GM21825 (cell line): ENCODE data around the gene HIPK2.

Experiments used
- ATAC-seq: cut with Tn5 transposase; IDR thresholded peaks from one replicate; pipeline ENCODE4 v1.9.1; 2021; ENCODE audit warnings: mild to moderate bottlenecking, moderate library complexity; ENCODE audit not compliant: unreplicated experiment

Gene HIPK2

GRCh38 chr7:139718141-139718540 lies 59.7 kb downstream of the HIPK2 start:
- ATAC-seq, result no peak

GRCh38 chr7:139716156-139716942 lies 61.4 kb downstream of the HIPK2 start:
- no peak for ATAC-seq

GRCh38 chr7:139715194-139715815 lies 62.5 kb downstream of the HIPK2 start:
- no peak for ATAC-seq

- ATAC-seq, result peak; percentile 94
These were observed 63.5 kb downstream of the HIPK2 start for GRCh38 chr7:139714163-139714901.

GRCh38 chr7:139713526-139714162 lies 64.2 kb downstream of the HIPK2 start:
- ATAC-seq, result no peak

GRCh38 chr7:139713061-139713460 lies 64.7 kb downstream of the HIPK2 start:
- no peak for ATAC-seq

GRCh38 chr7:139711991-139712743 lies 65.6 kb downstream of the HIPK2 start:
- ATAC-seq, result no peak

GRCh38 chr7:139710036-139710435 lies 67.8 kb downstream of the HIPK2 start:
- no peak for ATAC-seq

GRCh38 chr7:139709485-139709884 lies 68.3 kb downstream of the HIPK2 start:
- ATAC-seq, result no peak

- ATAC-seq, result peak; percentile 84
These were observed 69.3 kb downstream of the HIPK2 start for GRCh38 chr7:139708541-139708940.

GRCh38 chr7:139706837-139707236 lies 71.0 kb downstream of the HIPK2 start:
- ATAC-seq, result no peak

- no peak for ATAC-seq
These were observed 73.4 kb downstream of the HIPK2 start for GRCh38 chr7:139704308-139704879.

- ATAC-seq, result peak; percentile 5
These were observed 74.1 kb downstream of the HIPK2 start for GRCh38 chr7:139703487-139704307.

GRCh38 chr7:139702811-139703486 lies 74.8 kb downstream of the HIPK2 start:
- peak; percentile 65 for ATAC-seq

- ATAC-seq, result no peak
These were observed 75.5 kb downstream of the HIPK2 start for GRCh38 chr7:139702313-139702731.

- no peak for ATAC-seq
These were observed 75.9 kb downstream of the HIPK2 start for GRCh38 chr7:139701908-139702307.

- ATAC-seq, result no peak
These were observed 77.1 kb downstream of the HIPK2 start for GRCh38 chr7:139700505-139701235.
